ENCODE data around the gene KRTAP12-1. TPM values are rescaled to one million over a fixed set of nuclear protein-coding genes. Genes with fewer than 3 reads are reported as not detected.
A peak's percentile ranks its signal among the peaks of the same experiment; 100 is the strongest.

The KRTAP12-1 gene
- total RNA-seq, 1 donor from 2014 or later: not detected

GRCh38 chr21:44684483-44684882 lies 2.5 kb upstream of the KRTAP12-1 start:
- TF ChIP-seq, protein P1, sequence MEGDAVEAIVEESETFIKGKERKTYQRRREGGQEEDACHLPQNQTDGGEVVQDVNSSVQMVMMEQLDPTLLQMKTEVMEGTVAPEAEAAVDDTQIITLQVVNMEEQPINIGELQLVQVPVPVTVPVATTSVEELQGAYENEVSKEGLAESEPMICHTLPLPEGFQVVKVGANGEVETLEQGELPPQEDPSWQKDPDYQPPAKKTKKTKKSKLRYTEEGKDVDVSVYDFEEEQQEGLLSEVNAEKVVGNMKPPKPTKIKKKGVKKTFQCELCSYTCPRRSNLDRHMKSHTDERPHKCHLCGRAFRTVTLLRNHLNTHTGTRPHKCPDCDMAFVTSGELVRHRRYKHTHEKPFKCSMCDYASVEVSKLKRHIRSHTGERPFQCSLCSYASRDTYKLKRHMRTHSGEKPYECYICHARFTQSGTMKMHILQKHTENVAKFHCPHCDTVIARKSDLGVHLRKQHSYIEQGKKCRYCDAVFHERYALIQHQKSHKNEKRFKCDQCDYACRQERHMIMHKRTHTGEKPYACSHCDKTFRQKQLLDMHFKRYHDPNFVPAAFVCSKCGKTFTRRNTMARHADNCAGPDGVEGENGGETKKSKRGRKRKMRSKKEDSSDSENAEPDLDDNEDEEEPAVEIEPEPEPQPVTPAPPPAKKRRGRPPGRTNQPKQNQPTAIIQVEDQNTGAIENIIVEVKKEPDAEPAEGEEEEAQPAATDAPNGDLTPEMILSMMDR (IDR thresholded peaks at IDR 0.05; ENCODE audit: unreplicated experiment): no peak
- peak in 1 of 2 experiments; percentile 13 for DNase-seq (ENCODE audit: low spot score in 2 of 2, unreplicated experiment in 2 of 2)
- H3K27me3 Mint-ChIP-seq (ENCODE audit: low read depth): peaks cover 65% of the 10 kb centered on the region
- H3K4me1 Mint-ChIP-seq: peaks cover 5% of the 10 kb centered on the region
- no peaks in the 10 kb centered on the region for H3K9me3 Mint-ChIP-seq
- H3K4me3 Mint-ChIP-seq: no peak overlapping the region
- no peak overlapping the region for H3K27ac Mint-ChIP-seq
- no peaks in the 10 kb centered on the region for H3K36me3 Mint-ChIP-seq

DNA sequence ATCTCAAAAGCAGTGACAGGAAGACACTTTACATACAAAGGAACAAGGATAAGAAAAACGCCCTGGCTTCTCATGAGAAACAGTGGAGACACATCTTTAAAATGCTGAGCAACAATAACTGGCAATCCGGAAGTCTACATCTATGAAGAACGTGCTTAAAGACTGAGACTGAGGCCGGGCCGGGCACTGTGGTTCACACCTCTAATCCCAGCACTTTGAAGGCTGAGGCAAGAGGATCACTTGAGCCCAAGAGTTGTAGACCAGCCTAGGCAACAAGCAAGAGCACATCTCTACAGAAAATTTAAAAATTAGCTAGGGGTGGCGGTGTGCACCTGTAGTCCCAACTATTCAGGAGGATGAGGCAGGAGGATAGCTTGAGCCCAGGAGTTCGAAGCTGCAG lies 2.1 kb upstream of the KRTAP12-1 start:
- TF ChIP-seq, protein P1 (IDR thresholded peaks at IDR 0.05; ENCODE audit: unreplicated experiment): no peak
- peaks cover 5% of the 10 kb centered on the region for H3K4me1 Mint-ChIP-seq
- H3K9me3 Mint-ChIP-seq: no peaks in the 10 kb centered on the region

DNA sequence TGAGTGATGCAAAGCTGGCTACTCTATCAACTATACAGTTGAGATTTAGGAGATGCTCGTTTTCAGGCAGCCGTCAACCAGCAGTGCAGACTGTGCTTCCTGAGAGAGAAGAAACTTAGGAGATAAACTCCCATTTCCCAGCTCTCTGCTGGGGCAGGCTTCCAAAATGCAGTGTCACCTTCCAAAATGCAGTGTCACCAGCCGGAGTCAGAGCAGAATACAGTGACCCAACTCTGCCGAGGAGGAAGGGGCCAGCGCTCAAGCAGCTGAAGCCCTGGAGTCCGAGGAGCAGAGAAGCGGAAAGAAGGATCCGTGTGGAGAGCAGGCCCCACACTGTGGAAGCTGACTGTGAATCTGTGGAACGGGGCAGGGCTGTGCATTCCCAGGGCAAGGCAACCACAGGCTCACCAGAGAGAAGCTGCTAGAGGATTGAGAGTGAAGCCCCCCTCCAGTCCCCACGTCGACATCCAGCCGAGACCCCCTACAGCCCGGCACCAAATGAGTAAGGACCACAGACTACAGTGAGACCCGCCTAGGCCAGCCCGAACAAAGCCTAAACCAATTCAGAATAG lies 703 bp upstream of the KRTAP12-1 start:
- TF ChIP-seq, protein P1 (IDR thresholded peaks at IDR 0.05; ENCODE audit: unreplicated experiment): no peak
- H3K36me3 Mint-ChIP-seq: no peaks in the 10 kb centered on the region
- peaks cover 64% of the 10 kb centered on the region for H3K27me3 Mint-ChIP-seq (ENCODE audit: low read depth)
- no peak overlapping the region for H3K27ac Mint-ChIP-seq
- peaks cover 5% of the 10 kb centered on the region for H3K4me1 Mint-ChIP-seq
- DNase-seq (ENCODE audit: low spot score in 2 of 2, unreplicated experiment in 2 of 2): peak in 1 of 2 experiments; percentile 30
- H3K9me3 Mint-ChIP-seq: no peaks in the 10 kb centered on the region
- no peak overlapping the region for H3K4me3 Mint-ChIP-seq

More for the DNA sequence above, 2.1 kb upstream of the KRTAP12-1 start:
- no peak overlapping the region for H3K4me3 Mint-ChIP-seq
- no peak for DNase-seq (ENCODE audit: low spot score in 2 of 2, unreplicated experiment in 2 of 2)
- H3K27me3 Mint-ChIP-seq (ENCODE audit: low read depth): peaks cover 69% of the 10 kb centered on the region
- H3K27ac Mint-ChIP-seq: no peak overlapping the region
- no peaks in the 10 kb centered on the region for H3K36me3 Mint-ChIP-seq

GRCh38 chr21:44681152-44681551 lies 811 bp downstream of the KRTAP12-1 start:
- peaks cover 66% of the 10 kb centered on the region for H3K27me3 Mint-ChIP-seq (ENCODE audit: low read depth)
- no peaks in the 10 kb centered on the region for H3K36me3 Mint-ChIP-seq
- no peaks in the 10 kb centered on the region for H3K9me3 Mint-ChIP-seq
- TF ChIP-seq, protein P1 (IDR thresholded peaks at IDR 0.05; ENCODE audit: unreplicated experiment): no peak
- no peaks in the 10 kb centered on the region for H3K4me1 Mint-ChIP-seq
- no peak overlapping the region for H3K4me3 Mint-ChIP-seq
- no peak for DNase-seq (ENCODE audit: low spot score in 2 of 2, unreplicated experiment in 2 of 2)
- H3K27ac Mint-ChIP-seq: no peak overlapping the region

GRCh38 chr21:44677881-44678280 lies 4.1 kb downstream of the KRTAP12-1 start:
- no peak for DNase-seq (ENCODE audit: low spot score in 2 of 2, unreplicated experiment in 2 of 2)
- Mint-ChIP-seq H3K4me1 (no peaks in the 10 kb centered on the region), H3K27ac (no peak overlapping the region), H3K27me3 (ENCODE audit: low read depth) (peaks cover 65% of the 10 kb centered on the region), H3K9me3 (peaks cover 13% of the 10 kb centered on the region), H3K4me3 (no peak overlapping the region), H3K36me3 (no peaks in the 10 kb centered on the region)
- TF ChIP-seq, protein P1 (IDR thresholded peaks at IDR 0.05; ENCODE audit: unreplicated experiment): no peak

All from mesothelial cell of epicardium (in vitro differentiated cells).